OCI-LY3 (cell line): ENCODE measurements around the gene SLC2A13.

ENCODE experiments used
- H2AFZ ChIP-seq: fragments of 200-600, 300-600 bp; shearing (Covaris generic); 2 replicates; pipeline ENCODE4 v1.6.0; 2014; ENCODE audit warnings: antibody characterized with exemption, low read depth, low read length
- H3K27ac ChIP-seq: fragments of 200-600, 300-600 bp; sonication (generic); 2 replicates; pipeline ENCODE4 v1.5.1; 2014; ENCODE audit warnings: mild to moderate bottlenecking, low read length, moderate library complexity, mixed read lengths
- H3K27me3 ChIP-seq: fragments of 200-600, 300-600 bp; sonication (generic); 2 replicates; pipeline ENCODE4 v1.6.1; 2014; ENCODE audit warnings: low read depth, low read length, mixed read lengths
- H3K36me3 ChIP-seq: fragments of 200-600, 300-600 bp; sonication (generic); replicated peaks from 2 replicates; pipeline ENCODE3; 2014; ENCODE audit warnings: low read depth, low read length, mixed read lengths
- H3K4me1 ChIP-seq: fragments of 300-600, 200-600 bp; sonication (generic); 2 replicates; pipeline ENCODE4 v1.6.1; 2014; ENCODE audit warnings: low read length, mixed read lengths
- H3K4me2 ChIP-seq: fragments of 200-600, 300-600 bp; sonication (generic); 2 replicates; pipeline ENCODE4 v1.6.1; 2014; ENCODE audit warnings: low read length, mixed read lengths
- H3K4me3 ChIP-seq: fragments of 300-600, 200-600 bp; sonication (generic); 2 replicates; pipeline ENCODE4 v1.5.1; 2014; ENCODE audit warnings: antibody characterized with exemption, mild to moderate bottlenecking, low read length, moderate library complexity
- H3K79me2 ChIP-seq: fragments of 300-600, 200-600 bp; shearing (Covaris generic); 2 replicates; pipeline ENCODE4 v1.6.1; 2014; ENCODE audit warnings: mild to moderate bottlenecking, low read length, mixed read lengths
- H3K9ac ChIP-seq: fragments of 300-600, 200-600 bp; shearing (Covaris generic); 2 replicates; pipeline ENCODE4 v1.6.0; 2014; ENCODE audit warnings: mild to moderate bottlenecking, low read length, moderate library complexity
- H3K9me3 ChIP-seq: fragments of 200-600, 300-600 bp; shearing (Covaris generic); 2 replicates; pipeline ENCODE4 v1.6.1; 2014; ENCODE audit warnings: low read length, mixed read lengths; ENCODE audit not compliant: insufficient read depth
- H4K20me1 ChIP-seq: fragments of 200-600, 300-600 bp; sonication (generic); 2 replicates; pipeline ENCODE4 v1.6.1; 2016; ENCODE audit warnings: low read length, mixed read lengths; ENCODE audit not compliant: insufficient read depth
- EZH2phosphoT487 ChIP-seq: fragments of 200-600 bp; shearing (Covaris generic); IDR thresholded peaks from 2 replicates; pipeline ENCODE4 v1.6.1; 2018; ENCODE audit warnings: antibody characterized with exemption, mixed run types, low read depth
- TF ChIP-seq, protein P1 (sequence below): fragments of 200-600, 300-600 bp; sonication (generic); IDR thresholded peaks from 2 replicates; pipeline ENCODE4 v1.5.1; 2014; ENCODE audit warnings: antibody characterized with exemption, low read length, low read depth

SLC2A13 gene

GRCh38 chr12:39807043-39807442 is 298.8 kb downstream of the SLC2A13 start:
- no peak overlapping the region for H3K27ac ChIP-seq
- no peaks in the 10 kb centered on the region for H3K9me3 ChIP-seq
- no peak overlapping the region for H3K4me3 ChIP-seq
- peaks cover 5% of the 10 kb centered on the region for H3K4me1 ChIP-seq
- no peaks in the 10 kb centered on the region for H3K79me2 ChIP-seq
- H4K20me1 ChIP-seq = no peaks in the 10 kb centered on the region
- H3K4me2 ChIP-seq = no peak overlapping the region
- TF ChIP-seq EZH2phosphoT487 = no peak
- TF ChIP-seq, protein P1, sequence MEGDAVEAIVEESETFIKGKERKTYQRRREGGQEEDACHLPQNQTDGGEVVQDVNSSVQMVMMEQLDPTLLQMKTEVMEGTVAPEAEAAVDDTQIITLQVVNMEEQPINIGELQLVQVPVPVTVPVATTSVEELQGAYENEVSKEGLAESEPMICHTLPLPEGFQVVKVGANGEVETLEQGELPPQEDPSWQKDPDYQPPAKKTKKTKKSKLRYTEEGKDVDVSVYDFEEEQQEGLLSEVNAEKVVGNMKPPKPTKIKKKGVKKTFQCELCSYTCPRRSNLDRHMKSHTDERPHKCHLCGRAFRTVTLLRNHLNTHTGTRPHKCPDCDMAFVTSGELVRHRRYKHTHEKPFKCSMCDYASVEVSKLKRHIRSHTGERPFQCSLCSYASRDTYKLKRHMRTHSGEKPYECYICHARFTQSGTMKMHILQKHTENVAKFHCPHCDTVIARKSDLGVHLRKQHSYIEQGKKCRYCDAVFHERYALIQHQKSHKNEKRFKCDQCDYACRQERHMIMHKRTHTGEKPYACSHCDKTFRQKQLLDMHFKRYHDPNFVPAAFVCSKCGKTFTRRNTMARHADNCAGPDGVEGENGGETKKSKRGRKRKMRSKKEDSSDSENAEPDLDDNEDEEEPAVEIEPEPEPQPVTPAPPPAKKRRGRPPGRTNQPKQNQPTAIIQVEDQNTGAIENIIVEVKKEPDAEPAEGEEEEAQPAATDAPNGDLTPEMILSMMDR = peak; percentile 59
- no peak overlapping the region for H3K9ac ChIP-seq
- H2AFZ ChIP-seq = no peak overlapping the region
- no peaks in the 10 kb centered on the region for H3K36me3 ChIP-seq
- no peaks in the 10 kb centered on the region for H3K27me3 ChIP-seq

GRCh38 chr12:39805651-39806050 is 300.2 kb downstream of the SLC2A13 start:
- no peak overlapping the region for H3K9ac ChIP-seq
- H2AFZ ChIP-seq = no peak overlapping the region
- no peak overlapping the region for H3K4me2 ChIP-seq
- no peaks in the 10 kb centered on the region for H4K20me1 ChIP-seq
- peaks cover 5% of the 10 kb centered on the region for H3K4me1 ChIP-seq
- no peaks in the 10 kb centered on the region for H3K9me3 ChIP-seq
- H3K79me2 ChIP-seq = no peaks in the 10 kb centered on the region
- no peaks in the 10 kb centered on the region for H3K27me3 ChIP-seq
- TF ChIP-seq, protein P1 = no peak
- TF ChIP-seq EZH2phosphoT487 = no peak
- H3K27ac ChIP-seq = no peak overlapping the region
- H3K36me3 ChIP-seq = no peaks in the 10 kb centered on the region
- no peak overlapping the region for H3K4me3 ChIP-seq

GRCh38 chr12:39804898-39805297 is 301.0 kb downstream of the SLC2A13 start:
- H3K36me3 ChIP-seq = no peaks in the 10 kb centered on the region
- no peak overlapping the region for H3K9ac ChIP-seq

DNA sequence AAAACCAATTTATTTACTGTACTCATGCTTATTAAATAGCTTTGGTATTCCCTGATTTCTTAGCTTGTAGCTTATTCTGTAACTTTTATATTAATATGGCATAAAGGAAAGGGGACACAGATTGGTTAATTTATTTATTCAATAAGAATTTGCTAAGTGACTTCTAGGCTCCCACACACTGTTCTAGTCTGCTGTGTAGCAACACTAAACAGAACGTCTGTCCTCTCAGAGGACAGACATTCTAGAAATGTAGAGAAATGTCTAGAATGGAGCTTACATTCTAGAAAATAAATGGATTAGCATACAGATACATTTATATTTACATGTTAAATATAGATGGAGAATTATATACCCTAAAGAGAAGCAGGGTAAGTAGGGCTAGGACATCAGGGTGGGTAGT is 301.4 kb downstream of the SLC2A13 start:
- Histone ChIP-seq H3K9me3 (no peaks in the 10 kb centered on the region), H3K79me2 (no peaks in the 10 kb centered on the region), H4K20me1 (no peaks in the 10 kb centered on the region), H3K9ac (no peak overlapping the region), H3K27ac (no peak overlapping the region), H3K4me1 (peaks cover 5% of the 10 kb centered on the region), H2AFZ (no peak overlapping the region), H3K4me2 (no peak overlapping the region), H3K27me3 (no peaks in the 10 kb centered on the region), H3K36me3 (no peaks in the 10 kb centered on the region), H3K4me3 (no peak overlapping the region)
- TF ChIP-seq, protein P1 = no peak
- no peak for TF ChIP-seq EZH2phosphoT487

More at GRCh38 chr12:39804898-39805297, 301.0 kb downstream of the SLC2A13 start:
- H3K9me3 ChIP-seq = no peaks in the 10 kb centered on the region
- H3K79me2 ChIP-seq = no peaks in the 10 kb centered on the region
- no peak overlapping the region for H3K4me3 ChIP-seq
- no peaks in the 10 kb centered on the region for H3K27me3 ChIP-seq
- H3K27ac ChIP-seq = no peak overlapping the region
- no peak overlapping the region for H2AFZ ChIP-seq
- H4K20me1 ChIP-seq = no peaks in the 10 kb centered on the region
- peaks cover 5% of the 10 kb centered on the region for H3K4me1 ChIP-seq
- H3K4me2 ChIP-seq = no peak overlapping the region
- TF ChIP-seq, protein P1 = no peak
- TF ChIP-seq EZH2phosphoT487 = no peak
